ENCODE results near the gene CDC7.

Gene CDC7

GRCh38 chr1:91550961-91551360, 50.3 kb downstream of the CDC7 start:
- no peak for DNase-seq

- DNase-seq = no peak
Observed at GRCh38 chr1:91552091-91552490, 51.4 kb downstream of the CDC7 start.

- no peak for DNase-seq
Observed at GRCh38 chr1:91552596-91552995, 51.9 kb downstream of the CDC7 start.

GRCh38 chr1:91553177-91553591, 52.5 kb downstream of the CDC7 start:
- no peak for DNase-seq

GRCh38 chr1:91555074-91555730, 54.6 kb downstream of the CDC7 start:
- DNase-seq = no peak

- no peak for DNase-seq
Observed at GRCh38 chr1:91555821-91556531, 55.3 kb downstream of the CDC7 start.

- no peak for DNase-seq
Observed at GRCh38 chr1:91556556-91556955, 55.9 kb downstream of the CDC7 start.

GRCh38 chr1:91557039-91557690, 56.5 kb downstream of the CDC7 start:
- DNase-seq = no peak

- DNase-seq = no peak
Observed at GRCh38 chr1:91557826-91558225, 57.2 kb downstream of the CDC7 start.

GRCh38 chr1:91559046-91559750, 58.5 kb downstream of the CDC7 start:
- no peak for DNase-seq

GRCh38 chr1:91559838-91560565, 59.4 kb downstream of the CDC7 start:
- DNase-seq = no peak

- DNase-seq = no peak
Observed at GRCh38 chr1:91564888-91565701, 64.4 kb downstream of the CDC7 start.

- no peak for DNase-seq
Observed at GRCh38 chr1:91567583-91567982, 66.9 kb downstream of the CDC7 start.

- DNase-seq = no peak
Observed at GRCh38 chr1:91568261-91568660, 67.6 kb downstream of the CDC7 start.

GRCh38 chr1:91569411-91570119, 68.9 kb downstream of the CDC7 start:
- no peak for DNase-seq

- no peak for DNase-seq
Observed at GRCh38 chr1:91570120-91570448, 69.4 kb downstream of the CDC7 start.

- DNase-seq = no peak
Observed at GRCh38 chr1:91572044-91572443, 71.4 kb downstream of the CDC7 start.
